ENCODE data around the gene CD209.

Gene CD209

DNA sequence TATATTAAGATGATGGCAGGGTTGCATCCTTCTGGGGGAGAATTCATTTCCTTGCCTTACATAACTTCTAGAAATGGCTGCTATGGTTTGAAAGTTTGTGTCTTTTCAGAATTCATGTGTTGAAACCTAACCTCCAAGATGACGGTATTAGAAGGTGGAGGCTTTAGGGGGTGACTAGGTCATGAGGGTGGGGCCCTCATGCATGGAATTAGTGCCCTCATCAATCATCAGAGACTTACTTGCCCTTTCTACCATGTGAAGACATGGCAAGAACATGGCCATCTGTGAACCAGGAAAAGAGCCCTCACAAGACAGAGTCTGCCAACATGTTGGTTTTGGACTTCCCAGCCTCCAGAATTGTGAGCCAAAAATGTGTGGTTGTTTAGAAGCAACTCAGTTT is 30.6 kb downstream of the CD209 start:
- TF ChIP-seq, protein P1, sequence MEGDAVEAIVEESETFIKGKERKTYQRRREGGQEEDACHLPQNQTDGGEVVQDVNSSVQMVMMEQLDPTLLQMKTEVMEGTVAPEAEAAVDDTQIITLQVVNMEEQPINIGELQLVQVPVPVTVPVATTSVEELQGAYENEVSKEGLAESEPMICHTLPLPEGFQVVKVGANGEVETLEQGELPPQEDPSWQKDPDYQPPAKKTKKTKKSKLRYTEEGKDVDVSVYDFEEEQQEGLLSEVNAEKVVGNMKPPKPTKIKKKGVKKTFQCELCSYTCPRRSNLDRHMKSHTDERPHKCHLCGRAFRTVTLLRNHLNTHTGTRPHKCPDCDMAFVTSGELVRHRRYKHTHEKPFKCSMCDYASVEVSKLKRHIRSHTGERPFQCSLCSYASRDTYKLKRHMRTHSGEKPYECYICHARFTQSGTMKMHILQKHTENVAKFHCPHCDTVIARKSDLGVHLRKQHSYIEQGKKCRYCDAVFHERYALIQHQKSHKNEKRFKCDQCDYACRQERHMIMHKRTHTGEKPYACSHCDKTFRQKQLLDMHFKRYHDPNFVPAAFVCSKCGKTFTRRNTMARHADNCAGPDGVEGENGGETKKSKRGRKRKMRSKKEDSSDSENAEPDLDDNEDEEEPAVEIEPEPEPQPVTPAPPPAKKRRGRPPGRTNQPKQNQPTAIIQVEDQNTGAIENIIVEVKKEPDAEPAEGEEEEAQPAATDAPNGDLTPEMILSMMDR (IDR thresholded peaks at IDR 0.05), result no peak
- TF ChIP-seq ZFX (IDR thresholded peaks at IDR 0.05; ENCODE audit: borderline replicate concordance), result no peak
- no peak overlapping the region for H3K27ac ChIP-seq

- no peak overlapping the region for H3K27ac ChIP-seq
- TF ChIP-seq ZFX (IDR thresholded peaks at IDR 0.05; ENCODE audit: borderline replicate concordance), result no peak
Observed at GRCh38 chr19:7715671-7716070, 31.7 kb downstream of the CD209 start.

DNA sequence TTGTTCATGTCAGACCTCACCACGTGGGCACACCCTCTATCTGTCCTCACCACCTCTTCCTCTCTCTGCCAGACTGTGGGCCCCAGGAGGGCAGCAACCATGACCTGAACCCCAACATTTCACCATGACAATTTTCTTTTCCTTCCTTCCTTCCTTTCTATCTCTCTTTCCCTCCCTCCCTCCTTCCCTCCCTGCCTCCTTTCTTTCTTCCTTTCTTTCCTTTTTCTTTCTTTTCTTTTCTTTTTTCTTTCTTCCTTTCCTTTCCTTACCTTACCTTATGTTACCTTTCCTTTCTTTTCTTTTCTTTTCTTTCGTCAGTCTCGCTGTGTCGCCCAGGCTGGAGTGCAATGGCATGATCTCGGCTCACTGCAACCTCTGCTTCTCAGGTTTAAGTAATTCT is 36.7 kb downstream of the CD209 start:
- TF ChIP-seq, protein P1 (IDR thresholded peaks at IDR 0.05), result no peak
- TF ChIP-seq ZFX (IDR thresholded peaks at IDR 0.05; ENCODE audit: borderline replicate concordance), result no peak
- no peak overlapping the region for H3K27ac ChIP-seq

DNA sequence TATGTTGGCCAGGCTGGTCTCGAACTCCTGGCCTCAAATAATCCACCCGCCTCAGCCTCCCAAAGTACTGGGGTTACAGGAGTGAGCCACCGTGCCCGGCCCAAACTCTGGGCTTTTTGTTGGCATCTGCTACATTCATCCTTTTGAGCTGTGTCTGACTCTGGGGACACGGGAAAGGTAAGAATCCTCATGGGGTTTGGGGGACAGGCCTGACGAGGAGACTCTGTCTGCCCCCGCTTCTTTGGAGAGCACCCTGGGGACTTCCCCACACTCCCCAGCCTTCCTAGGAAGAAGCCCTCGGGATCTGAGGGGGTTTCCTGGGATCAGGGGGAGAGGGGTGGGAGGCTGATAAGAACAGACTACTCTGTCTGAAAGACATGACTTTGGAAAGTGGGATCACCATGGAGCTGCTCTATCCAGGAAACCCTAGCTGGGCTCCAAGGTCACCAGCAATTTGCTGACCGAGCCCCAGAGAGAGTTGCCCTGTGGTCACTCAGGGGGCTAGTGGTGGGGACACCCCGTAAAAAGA is 37.3 kb downstream of the CD209 start:
- TF ChIP-seq ZFX (IDR thresholded peaks at IDR 0.05; ENCODE audit: borderline replicate concordance), result no peak
- TF ChIP-seq, protein P1 (IDR thresholded peaks at IDR 0.05), result no peak

DNA sequence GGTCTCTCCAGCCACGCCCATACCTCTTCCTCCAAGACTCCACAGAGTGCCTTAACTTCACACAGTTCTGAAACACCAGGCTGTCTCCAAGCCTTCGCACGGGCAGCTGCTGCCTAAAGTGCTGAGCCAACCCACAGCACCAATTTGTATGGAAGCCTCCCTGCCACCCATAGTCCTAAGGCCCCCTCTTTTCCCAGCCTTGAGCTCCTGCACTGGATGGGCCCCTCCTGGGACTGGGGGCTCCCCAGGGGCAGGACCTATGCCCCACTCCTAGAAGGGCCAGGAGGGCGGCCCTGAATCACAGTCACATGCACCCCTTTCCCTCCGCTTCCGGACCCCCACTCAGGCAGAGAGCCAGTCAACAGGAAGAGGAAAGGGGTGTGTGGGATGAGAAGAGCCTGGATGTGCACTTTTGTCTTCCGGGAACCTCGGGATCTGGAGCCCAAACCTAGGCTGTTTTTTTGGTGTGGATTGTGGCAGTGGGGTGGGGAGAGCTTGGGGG is 40.3 kb downstream of the CD209 start:
- TF ChIP-seq ZFX (IDR thresholded peaks at IDR 0.05; ENCODE audit: borderline replicate concordance), result no peak
- TF ChIP-seq, protein P1 (IDR thresholded peaks at IDR 0.05), result no peak
- no peak overlapping the region for H3K27ac ChIP-seq

More for the DNA sequence above, 37.3 kb downstream of the CD209 start:
- no peak overlapping the region for H3K27ac ChIP-seq

DNA sequence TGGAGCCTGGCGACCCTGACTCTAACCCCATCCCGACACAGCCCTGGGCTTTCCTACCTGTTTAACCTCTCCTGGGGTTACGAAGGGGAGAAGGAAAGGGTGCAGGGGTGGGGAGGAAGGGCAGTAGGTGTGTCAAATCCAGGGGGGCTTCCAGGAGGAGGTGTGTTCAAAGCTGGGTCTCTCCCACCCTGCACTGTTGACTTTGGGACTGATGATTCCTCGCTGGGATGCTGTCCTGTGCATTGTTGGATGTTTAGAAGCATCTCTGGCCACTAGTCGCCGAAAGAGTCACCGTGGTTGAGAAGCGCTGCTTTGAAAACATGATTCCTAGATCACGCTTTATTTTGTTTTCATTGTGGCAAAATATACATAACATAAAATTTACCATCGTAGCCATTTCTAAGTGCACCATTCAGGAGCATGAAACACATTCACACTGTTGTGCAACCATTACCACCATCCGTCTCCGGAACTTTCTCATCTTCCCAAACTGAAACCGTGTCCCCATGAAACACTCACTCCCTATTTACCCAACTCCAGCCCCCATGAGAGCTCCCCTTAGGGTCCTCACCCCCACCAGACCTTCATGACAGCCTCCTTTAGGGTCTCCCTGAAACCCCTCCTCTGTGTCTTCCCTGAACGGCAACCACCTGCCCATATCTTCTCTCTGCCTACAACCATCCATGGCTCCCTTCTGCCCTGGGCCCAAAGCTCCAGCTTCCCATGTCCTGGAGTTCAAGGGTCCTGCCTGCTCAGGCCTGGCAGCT is 41.0 kb downstream of the CD209 start:
- H3K27ac ChIP-seq, result no peak overlapping the region

DNA sequence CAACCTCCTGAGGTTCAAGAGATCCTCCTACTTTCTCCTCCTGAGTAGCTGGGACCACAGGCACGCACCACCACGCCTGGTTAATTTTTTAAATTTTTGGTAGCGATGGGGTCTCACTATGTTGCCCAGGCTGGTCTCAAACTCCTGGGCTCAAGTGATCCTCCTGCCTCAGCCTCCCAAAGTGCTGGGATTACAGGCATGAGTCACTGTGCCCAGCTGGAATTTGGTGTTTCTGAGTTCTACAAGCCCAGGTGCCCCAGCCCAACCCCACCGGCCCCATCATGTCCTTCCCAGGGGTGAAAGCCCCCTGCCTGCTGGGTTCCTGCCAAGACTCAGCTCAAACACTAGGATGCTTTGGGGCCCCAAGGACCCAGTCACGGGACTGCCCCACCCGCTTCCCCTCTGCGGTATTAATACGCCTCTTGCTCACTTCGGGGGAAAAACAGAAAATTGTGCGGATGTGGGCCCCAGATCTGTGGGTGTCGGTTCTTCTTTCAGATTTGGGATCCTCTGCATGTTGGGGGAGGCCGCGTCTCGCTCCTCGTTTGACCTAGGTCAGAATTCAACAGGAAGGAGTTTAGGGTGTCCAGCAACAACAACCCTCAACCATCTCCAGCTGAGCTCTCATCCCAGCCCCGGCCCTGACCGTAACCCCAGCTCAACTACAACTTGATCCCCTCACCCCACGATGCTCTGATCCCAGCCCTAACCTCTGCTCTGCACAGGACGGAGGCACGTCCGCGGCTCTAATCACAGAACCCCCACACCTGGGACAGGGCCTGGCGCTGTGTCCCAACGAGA is 41.7 kb downstream of the CD209 start:
- H3K27ac ChIP-seq, result no peak overlapping the region
- no peak for TF ChIP-seq ZFX (IDR thresholded peaks at IDR 0.05; ENCODE audit: borderline replicate concordance)
- TF ChIP-seq, protein P1 (IDR thresholded peaks at IDR 0.05), result no peak

More for the DNA sequence above, 41.0 kb downstream of the CD209 start:
- TF ChIP-seq, protein P1 (IDR thresholded peaks at IDR 0.05), result no peak
- TF ChIP-seq ZFX (IDR thresholded peaks at IDR 0.05; ENCODE audit: borderline replicate concordance), result no peak
